D341Med (cell line): Measurements from ENCODE around the gene CRTAP.
"Not testable (repeated sequence)": the region's sequence is repeated elsewhere in the genome, so short reads cannot be mapped to it uniquely, and the experiment has no call there.

Experiments used
- DNase-seq: peaks from one replicate; pipeline ENCODE4 v3.0.0; 2012; ENCODE audit warnings: low spot score

Gene CRTAP

GRCh38 chr3:33174711-33175414, 61.0 kb downstream of the CRTAP start:
- no peak for DNase-seq

GRCh38 chr3:33179132-33179531, 65.3 kb downstream of the CRTAP start:
- no peak for DNase-seq

GRCh38 chr3:33181229-33181628, 67.4 kb downstream of the CRTAP start:
- DNase-seq = no peak

GRCh38 chr3:33181641-33182040, 67.8 kb downstream of the CRTAP start:
- DNase-seq = not testable (repeated sequence)

- no peak for DNase-seq
Observed at GRCh38 chr3:33184863-33185262, 71.0 kb downstream of the CRTAP start.

- DNase-seq = no peak
Observed at GRCh38 chr3:33186524-33187367, 72.9 kb downstream of the CRTAP start.

GRCh38 chr3:33187368-33187634, 73.5 kb downstream of the CRTAP start:
- DNase-seq = no peak

- no peak for DNase-seq
Observed at GRCh38 chr3:33194303-33194702, 80.5 kb downstream of the CRTAP start.

- no peak for DNase-seq
Observed at GRCh38 chr3:33196538-33196937, 82.7 kb downstream of the CRTAP start.
